HG02852 (cell line): Measurements from ENCODE around the gene DGCR6L.
"Not testable (repeated sequence)": the region's sequence is repeated elsewhere in the genome, so short reads cannot be mapped to it uniquely, and the experiment has no call there.

Source experiments
- ATAC-seq: cut with Tn5 transposase; IDR thresholded peaks from one replicate; pipeline ENCODE4 v1.9.1; 2021; ENCODE audit warnings: mild to moderate bottlenecking, moderate library complexity; ENCODE audit not compliant: unreplicated experiment

DGCR6L gene

DNA sequence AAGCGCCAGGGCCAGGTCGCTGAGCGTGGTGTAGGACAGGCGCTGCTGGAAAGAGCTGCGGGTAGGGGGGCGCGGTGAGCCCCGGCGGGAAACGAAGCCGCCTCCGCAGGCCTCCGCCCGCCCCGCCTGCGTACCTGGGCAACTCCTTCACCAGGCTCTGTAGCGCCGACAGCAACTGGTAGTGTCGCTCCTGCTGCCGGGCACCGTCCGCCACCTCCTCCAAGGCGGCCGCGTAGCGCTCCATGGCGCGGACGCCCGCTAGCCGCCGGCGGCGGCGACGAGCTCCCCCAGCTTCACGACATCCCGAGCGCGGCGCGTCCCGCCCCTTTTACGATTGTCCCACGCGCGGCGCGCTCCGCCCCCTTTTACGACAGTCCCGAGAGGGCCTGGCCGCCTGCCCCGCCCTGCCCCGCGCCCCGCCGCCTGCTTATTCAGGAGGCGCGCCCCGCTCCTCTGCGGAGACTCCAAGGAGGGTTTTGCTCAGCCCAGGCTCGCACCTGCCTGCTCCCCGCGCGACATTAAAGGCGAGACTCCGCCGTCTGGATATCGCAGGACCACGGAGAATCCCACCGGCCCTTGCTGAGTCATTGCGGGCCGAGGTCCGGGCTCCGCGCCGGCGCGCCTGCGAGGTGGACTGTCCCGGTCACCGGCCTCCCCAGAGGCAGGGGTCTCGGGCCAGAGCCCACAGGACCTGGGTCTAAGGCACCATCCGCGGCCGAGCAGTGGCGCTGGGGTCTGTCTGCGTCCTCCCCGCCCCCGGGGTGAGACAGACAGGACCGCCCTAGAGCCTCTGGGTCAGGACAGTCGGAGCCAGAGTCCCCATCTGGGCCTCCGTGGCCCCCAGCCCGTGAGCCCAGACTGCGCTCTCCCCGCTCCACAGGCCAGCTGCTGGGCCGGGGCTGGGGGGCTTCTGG lies at the start of gene DGCR6L:
TSS of gene DGCR6L (minus strand) at position 316 of the 914 bp plus-strand sequence. CDS start at position 244, 72 bp downstream.
- ATAC-seq: peak; percentile 64

- ATAC-seq: not testable (repeated sequence)
These were observed 49.0 kb upstream of the DGCR6L start for GRCh38 chr22:20368875-20369274.

DNA sequence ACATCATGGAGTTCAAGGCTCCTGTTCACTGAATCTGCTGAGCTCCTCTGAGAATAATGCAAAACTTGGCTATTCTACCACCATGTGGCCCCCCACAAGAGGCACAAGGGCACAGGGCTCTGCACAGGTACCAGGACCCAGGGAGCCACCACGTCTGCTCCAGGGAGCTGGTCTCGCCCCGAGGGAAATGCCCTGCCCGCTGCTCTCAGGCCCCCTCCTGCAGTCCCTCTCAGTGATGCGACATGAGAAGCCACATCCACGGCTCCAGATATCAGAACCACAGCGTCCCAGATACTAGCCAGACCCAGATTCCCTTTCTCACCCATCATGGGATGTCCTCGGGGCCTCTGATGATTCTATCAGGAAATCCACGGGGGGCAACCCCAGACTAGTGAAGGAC lies 47.0 kb upstream of the DGCR6L start:
- ATAC-seq: not testable (repeated sequence)

GRCh38 chr22:20364335-20365260 lies 44.7 kb upstream of the DGCR6L start:
- ATAC-seq: not testable (repeated sequence)

DNA sequence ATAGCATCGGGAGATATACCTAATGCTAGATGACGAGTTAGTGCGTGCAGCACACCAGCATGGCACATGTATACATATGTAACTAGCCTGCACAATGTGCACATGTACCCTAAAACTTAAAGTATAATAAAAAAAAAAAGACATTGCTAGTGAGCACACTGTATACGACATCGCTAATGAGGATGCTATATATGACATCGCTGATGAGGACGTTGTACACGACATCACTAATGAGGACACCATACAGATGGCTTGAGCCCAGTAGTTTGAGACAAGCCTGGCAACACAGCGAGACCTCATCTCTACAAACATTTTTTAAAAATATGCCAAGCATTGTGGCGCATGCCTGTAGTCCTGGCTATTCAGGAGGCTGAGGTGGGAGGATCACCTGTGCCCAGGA lies 42.5 kb upstream of the DGCR6L start:
- ATAC-seq: not testable (repeated sequence)

DNA sequence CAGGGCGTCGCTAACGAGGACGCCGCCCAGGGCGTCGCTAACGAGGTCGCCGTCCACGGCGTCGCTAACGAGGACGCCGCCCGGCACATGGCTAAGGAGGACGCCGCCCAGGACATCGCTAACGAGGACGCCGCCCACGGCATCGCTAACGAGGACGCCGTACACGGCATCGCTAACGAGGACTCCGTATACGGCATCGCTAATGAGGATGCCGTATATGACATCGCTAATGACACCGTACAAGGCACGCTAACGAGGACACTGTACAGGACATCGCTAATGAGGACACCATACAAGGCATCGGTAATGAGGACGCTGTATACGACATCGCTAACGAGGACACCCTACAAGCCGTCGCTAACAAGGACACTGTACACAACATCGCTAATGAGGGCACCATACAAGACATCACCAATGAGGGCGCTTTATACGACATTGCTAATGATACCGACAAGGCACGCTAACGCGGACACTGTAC lies 41.9 kb upstream of the DGCR6L start:
- ATAC-seq: not testable (repeated sequence)

GRCh38 chr22:20360866-20361751 lies 41.2 kb upstream of the DGCR6L start:
- not testable (repeated sequence) for ATAC-seq

DNA sequence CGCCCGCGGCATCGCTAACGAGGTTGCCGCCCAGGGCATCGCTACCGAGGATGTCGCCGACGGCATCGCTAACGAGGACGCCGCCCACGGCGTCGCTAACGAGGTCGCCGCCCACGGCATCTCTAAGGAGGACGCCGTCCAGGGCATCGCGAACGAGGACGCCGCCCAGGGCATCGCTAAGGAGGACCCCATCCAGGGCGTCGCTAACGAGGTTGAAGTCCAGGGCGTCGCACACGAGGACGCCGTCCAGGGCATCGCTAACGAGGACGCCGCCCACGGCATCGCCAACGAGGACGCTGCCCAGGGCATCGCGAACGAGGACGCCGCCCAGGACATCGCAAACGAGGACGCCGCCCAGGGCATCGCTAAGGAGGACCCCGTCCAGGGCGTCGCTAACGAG lies 40.4 kb upstream of the DGCR6L start:
- ATAC-seq: not testable (repeated sequence)

DNA sequence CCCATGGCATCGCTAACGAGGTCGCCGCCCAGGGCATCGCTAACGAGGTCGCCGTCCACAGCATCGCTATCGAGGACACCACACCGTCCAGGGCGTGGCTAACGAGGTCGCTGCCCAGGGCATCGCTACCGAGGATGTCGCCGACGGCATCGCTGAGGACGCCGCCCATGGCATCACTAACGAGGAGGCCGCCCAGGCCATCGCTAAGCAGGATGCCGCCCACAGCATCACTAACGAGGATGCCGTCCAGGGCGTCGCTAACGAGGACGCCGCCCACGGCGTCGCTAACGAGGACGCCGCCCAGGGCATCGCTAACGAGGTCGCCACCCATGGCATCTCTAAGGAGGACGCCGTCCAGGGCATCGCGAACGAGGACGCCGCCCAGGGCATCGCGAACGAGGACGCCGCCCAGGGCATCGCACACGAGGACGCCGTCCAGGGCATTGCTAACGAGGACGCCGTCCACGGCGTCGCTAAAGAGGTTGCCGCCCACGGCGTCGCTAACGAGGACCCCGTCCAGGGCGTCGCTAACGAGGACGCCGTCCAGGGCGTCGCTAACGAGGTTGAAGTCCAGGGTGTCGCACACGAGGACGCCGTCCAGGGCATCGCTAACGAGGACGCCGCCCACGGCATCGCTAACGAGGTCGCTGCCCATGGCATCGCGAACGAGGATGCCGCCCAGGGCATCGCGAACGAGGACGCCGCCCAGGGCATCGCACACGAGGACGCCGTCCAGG lies 38.8 kb upstream of the DGCR6L start:
- ATAC-seq: not testable (repeated sequence)

- ATAC-seq: not testable (repeated sequence)
These were observed 38.1 kb upstream of the DGCR6L start for GRCh38 chr22:20357967-20358366.

GRCh38 chr22:20356906-20357305 lies 37.0 kb upstream of the DGCR6L start:
- ATAC-seq: not testable (repeated sequence)

DNA sequence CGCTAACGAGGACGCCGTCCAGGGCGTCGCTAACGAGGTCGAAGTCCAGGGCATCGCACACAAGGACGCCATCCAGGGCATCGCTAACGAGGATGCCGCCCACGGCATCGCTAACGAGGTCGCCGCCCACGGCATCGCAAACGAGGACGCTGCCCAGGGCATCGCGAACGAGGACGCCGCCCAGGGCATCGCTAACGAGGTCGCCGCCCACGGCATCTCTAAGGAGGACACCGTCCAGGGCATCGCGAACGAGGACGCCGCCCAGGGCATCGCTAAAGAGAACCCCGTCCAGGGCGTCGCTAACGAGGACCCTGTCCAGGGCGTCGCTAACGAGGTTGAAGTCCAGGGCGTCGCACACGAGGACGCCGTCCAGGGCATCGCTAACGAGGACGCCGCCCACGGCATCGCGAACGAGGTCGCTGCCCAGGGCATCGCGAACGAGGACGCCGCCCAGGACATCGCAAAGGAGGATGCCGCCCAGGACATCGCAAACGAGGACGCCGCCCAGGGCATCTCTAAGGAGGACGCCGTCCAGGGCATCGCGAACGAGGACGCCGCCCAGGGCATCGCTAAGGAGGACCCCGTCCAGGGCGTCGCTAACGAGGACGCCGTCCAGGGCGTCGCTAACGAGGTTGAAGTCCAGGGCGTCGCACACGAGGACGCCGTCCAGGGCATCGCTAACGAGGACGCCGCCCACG lies 36.2 kb upstream of the DGCR6L start:
- ATAC-seq: not testable (repeated sequence)

DNA sequence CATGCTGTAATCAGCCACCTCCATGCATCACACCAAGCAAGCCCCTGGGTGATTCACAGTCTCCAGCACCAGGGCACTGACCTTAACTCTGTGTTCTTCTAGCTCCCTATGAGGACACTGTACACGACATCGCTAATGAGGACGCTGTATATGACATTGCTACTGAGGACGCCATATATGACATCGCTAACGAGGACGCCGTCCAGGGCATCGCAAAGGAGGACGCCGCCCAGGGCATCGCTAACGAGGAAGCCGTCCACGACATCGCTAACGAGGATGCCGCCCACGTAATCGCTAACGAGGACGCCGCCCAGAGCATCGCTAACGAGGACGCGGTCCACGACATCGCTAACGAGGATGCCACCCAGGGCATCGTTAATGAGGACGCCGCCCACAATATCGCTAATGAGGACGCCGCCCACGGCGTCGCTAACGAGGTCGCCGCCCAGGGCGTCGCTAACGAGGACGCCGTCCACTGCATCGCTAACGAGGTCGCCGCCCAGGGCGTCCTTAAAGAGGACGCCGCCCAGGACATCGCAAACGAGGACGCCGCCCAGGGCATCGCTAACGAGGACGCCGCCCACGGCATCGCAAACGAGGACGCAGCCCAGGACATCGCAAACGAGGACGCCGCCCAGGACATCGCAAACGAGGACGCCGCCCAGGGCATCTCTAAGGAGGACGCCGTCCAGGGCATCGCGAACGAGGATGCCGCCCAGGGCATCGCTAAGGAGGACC lies 34.5 kb upstream of the DGCR6L start:
- no peak for ATAC-seq

DNA sequence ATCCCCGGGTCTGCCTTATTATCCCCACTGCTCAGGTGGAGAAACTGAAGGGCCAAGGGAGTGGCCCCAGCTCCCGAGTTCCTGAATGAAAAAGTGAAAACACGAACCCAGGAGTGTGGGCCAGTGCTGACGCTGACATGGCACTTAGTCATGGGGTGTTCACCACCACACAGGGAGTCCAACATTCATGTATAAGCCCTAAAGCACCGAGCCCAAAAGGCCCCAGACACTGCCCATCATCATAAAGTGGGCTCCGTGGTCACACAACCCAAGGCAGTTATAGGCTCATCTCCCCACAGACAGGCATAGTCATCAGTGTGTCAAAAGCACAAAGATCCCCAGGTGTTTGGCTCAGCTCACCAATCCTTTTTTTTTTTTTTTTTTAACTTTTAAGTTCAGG lies 32.7 kb upstream of the DGCR6L start:
- not testable (repeated sequence) for ATAC-seq

DNA sequence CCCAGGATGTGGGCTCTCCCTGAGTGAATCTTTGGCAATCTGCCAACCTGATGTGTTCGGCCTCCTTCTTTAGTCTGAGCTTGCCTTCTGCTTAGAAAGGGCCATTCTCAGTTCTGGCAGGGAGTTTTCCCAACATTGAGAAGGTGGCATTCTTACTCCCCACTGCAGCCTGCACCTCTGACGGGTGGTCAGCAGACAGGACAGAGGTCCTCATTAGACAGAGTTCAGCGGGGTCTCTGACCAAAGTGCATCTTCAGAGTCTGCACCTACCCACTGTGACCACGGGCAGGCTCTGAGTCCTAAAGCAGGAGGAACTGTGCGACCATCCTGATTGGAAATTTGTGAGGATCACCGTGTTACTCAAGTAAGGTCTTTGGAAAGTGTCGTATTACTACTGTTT lies 26.7 kb upstream of the DGCR6L start:
- ATAC-seq: not testable (repeated sequence)

- ATAC-seq: not testable (repeated sequence)
These were observed 18.4 kb upstream of the DGCR6L start for GRCh38 chr22:20338291-20338690.

- ATAC-seq: not testable (repeated sequence)
These were observed 17.9 kb upstream of the DGCR6L start for GRCh38 chr22:20337807-20338206.

DNA sequence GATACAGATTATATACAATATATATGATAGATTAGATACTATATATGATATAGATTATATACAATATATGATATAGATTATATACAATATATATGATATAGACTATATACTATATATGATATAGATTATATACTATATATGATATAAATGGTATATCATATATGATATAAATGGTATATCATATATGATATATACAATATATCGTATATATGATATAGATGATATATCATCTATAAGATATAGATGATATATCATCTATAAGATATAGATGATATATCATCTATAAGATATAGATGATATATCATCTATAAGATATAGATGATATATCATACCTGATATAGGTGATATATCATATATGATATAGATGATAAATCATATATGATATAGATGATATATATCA lies 16.7 kb upstream of the DGCR6L start:
- not testable (repeated sequence) for ATAC-seq
